ENCODE results near the gene TRPM2. TPM values are rescaled to one million over a fixed set of nuclear protein-coding genes. Genes with fewer than 3 reads are reported as not detected.

Gene TRPM2
- total RNA-seq, 1 donor from 2014 or later, result 0.07 TPM

DNA sequence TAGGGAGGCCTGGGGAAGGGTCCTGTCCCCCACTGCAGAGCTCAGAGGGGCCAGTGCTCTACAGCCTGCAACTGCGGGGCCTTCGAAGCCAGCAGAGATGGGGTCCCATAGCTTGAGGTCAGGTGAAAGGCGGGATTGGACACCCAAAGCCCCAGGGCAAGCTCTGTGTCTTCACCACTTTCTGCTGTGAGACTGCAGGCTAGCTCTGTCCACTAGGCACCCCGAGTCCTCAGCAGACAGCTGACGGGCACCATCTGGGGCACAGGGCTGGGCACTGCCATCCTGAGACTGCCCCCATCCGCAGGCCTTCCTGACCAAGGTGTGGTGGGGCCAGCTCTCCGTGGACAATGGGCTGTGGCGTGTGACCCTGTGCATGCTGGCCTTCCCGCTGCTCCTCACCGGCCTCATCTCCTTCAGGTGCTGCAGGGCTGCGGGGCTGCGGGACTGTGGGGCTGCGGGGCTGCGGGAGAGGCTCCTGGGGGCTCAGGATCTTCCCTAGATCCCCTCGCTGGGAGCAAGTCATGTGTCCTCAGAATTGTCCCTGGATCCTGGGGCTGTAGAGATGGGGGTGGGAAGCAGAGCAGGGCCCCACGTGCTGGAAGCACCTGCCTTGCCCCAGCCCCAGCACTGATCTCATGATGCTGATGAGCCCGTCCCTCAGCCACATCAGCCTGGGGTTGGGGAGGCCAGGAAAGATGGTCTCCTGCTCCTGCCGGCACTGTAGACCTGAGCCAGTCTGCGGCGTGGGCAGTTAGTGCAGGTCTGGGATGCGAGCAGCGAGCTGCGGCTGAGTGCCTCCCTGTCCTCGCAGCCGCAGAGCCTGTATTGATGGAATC is 46.8 kb downstream of the TRPM2 start:
- no peaks in the 10 kb centered on the region for H3K4me1 Mint-ChIP-seq (ENCODE audit: unreplicated experiment)
- H3K27ac Mint-ChIP-seq, result no peak overlapping the region
- TF ChIP-seq, protein P1, sequence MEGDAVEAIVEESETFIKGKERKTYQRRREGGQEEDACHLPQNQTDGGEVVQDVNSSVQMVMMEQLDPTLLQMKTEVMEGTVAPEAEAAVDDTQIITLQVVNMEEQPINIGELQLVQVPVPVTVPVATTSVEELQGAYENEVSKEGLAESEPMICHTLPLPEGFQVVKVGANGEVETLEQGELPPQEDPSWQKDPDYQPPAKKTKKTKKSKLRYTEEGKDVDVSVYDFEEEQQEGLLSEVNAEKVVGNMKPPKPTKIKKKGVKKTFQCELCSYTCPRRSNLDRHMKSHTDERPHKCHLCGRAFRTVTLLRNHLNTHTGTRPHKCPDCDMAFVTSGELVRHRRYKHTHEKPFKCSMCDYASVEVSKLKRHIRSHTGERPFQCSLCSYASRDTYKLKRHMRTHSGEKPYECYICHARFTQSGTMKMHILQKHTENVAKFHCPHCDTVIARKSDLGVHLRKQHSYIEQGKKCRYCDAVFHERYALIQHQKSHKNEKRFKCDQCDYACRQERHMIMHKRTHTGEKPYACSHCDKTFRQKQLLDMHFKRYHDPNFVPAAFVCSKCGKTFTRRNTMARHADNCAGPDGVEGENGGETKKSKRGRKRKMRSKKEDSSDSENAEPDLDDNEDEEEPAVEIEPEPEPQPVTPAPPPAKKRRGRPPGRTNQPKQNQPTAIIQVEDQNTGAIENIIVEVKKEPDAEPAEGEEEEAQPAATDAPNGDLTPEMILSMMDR (conservative IDR thresholded peaks at IDR 0.05), result no peak
- no peaks in the 10 kb centered on the region for H3K9me3 Mint-ChIP-seq
- H3K36me3 Mint-ChIP-seq, result no peaks in the 10 kb centered on the region
- H3K4me3 Mint-ChIP-seq, result no peak overlapping the region
- DNase-seq (ENCODE audit: extremely low spot score, unreplicated experiment), result peak; percentile 64
- peaks cover 3% of the 10 kb centered on the region for H3K27me3 Mint-ChIP-seq

DNA sequence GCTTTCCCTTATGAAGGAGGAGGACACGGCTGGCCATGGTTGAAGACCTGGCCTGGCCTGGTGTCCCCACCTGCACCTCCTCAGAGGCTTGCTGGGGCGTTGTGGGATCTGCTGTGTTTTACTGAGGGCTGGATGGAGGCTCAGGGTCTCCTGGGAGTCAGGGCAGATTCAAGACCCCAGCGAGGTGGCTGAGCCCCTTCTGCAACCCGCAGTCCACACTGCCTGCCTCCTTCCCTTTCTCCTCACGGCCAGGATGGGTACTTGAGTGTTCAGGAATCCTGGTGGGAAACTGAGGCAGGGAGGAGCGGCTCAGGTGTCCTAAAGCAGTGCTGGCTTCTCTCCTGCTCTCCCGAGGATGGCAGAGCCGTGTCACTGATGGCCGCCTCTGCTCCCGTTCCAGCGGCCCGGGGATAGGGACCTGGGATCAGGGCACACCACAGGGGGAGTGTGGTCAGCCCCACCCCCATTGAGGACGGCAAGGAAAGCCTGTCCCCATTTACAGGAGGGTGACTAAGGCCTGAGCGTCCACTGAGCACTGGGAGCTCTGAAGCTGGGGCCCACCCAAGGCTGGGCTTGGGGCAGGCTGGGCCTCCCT is 47.5 kb downstream of the TRPM2 start:
- no peaks in the 10 kb centered on the region for H3K9me3 Mint-ChIP-seq
- H3K36me3 Mint-ChIP-seq, result no peaks in the 10 kb centered on the region
- H3K27me3 Mint-ChIP-seq, result peaks cover 3% of the 10 kb centered on the region
- no peaks in the 10 kb centered on the region for H3K4me1 Mint-ChIP-seq (ENCODE audit: unreplicated experiment)
- no peak overlapping the region for H3K27ac Mint-ChIP-seq
- DNase-seq (ENCODE audit: extremely low spot score, unreplicated experiment), result peak; percentile 62
- TF ChIP-seq, protein P1 (conservative IDR thresholded peaks at IDR 0.05), result no peak
- no peak overlapping the region for H3K4me3 Mint-ChIP-seq

- peaks cover 3% of the 10 kb centered on the region for H3K27me3 Mint-ChIP-seq
- no peaks in the 10 kb centered on the region for H3K9me3 Mint-ChIP-seq
- H3K4me3 Mint-ChIP-seq, result no peak overlapping the region
- H3K27ac Mint-ChIP-seq, result no peak overlapping the region
- TF ChIP-seq, protein P1 (conservative IDR thresholded peaks at IDR 0.05), result no peak
- H3K4me1 Mint-ChIP-seq (ENCODE audit: unreplicated experiment), result no peaks in the 10 kb centered on the region
- DNase-seq (ENCODE audit: extremely low spot score, unreplicated experiment), result peak; percentile 59
- H3K36me3 Mint-ChIP-seq, result no peaks in the 10 kb centered on the region
Observed at GRCh38 chr21:44401386-44402160, 48.2 kb downstream of the TRPM2 start.

DNA sequence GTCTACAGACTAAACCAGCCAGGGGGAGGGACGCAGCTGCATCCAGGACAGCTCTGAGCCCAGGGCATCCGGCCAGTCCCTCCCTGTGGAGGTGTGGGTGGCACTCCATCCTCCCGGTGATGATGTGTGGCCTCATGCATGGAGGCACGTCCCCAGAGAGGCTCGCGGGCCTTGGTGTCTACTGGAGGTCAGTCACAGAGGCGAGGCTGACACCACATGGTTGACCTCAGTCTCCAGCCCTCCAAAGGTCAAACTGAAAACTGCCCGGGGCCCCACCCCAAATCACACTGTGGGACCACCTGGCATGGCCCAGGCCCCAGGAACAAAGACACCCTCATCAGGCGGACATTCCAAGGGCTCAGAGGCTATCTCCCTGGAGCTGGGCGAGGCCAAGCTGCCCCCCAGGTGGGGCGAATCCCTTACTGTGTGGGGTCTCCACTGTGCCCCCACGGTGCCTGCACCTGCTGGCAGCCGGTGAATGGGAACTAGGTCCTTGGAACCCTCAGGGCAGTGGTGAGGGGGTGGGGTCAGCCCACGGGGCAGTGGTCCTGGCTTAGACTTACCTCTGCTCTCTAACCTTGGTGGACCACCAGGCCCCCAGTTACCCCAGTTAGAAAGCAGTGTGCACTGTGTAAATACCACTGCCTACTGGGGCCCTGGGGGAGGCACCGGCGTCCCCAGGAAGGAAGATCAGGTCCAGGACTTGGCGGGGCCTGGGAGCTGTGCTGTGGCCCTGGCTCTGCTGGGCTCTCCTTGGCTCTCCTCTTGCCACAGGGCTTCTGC is 49.1 kb downstream of the TRPM2 start:
- Mint-ChIP-seq H3K27ac (no peak overlapping the region), H3K9me3 (no peaks in the 10 kb centered on the region), H3K27me3 (peaks cover 3% of the 10 kb centered on the region), H3K4me1 (ENCODE audit: unreplicated experiment) (no peaks in the 10 kb centered on the region), H3K4me3 (no peak overlapping the region), H3K36me3 (no peaks in the 10 kb centered on the region)
- DNase-seq (ENCODE audit: extremely low spot score, unreplicated experiment), result peak; percentile 62
- TF ChIP-seq, protein P1 (conservative IDR thresholded peaks at IDR 0.05), result no peak
